ENCODE measurements around the gene RPUSD1. TPM values are rescaled to one million over a fixed set of nuclear protein-coding genes. Genes with fewer than 3 reads are reported as not detected.

Gene RPUSD1
- total RNA-seq, 1 experiment from 2014 or later = 48.6 TPM

DNA sequence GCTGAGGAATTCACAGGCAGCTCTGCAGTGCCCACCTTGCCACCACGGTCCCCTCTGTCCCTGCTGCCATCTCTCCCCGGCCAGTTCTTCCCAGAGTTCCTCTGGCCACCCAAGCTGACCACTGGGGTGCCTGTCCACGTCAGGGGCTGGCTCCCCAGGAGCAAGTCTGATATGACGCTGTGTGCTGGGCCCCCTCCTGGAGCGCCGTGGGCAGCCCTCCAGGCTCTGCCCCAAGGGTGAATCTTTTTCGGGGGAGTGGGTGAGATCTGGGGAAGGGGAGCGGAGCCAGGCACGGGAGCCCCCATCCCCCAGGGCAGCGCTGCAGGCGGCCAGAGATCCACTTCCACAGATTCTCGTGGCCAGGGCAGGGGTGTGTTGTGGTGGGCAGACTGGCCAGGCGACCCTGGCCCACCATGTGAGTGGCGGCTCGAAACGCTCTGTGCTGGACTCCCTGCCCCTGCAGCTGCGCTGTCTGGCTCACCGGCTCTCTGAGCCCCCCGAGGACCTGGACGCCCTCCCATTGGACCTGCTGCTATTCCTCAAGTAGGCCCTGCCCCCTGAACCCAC, 23.9 kb downstream of the RPUSD1 start:
- Histone ChIP-seq H2BK120ac (ENCODE audit: low read depth, low read length, poor library complexity, severe bottlenecking) (no peak overlapping the region), H2BK15ac (ENCODE audit: low read depth, low read length) (no peak overlapping the region), H3K56ac (ENCODE audit: insufficient read length, low read depth, low read length) (no peak overlapping the region), H3K4me1 (ENCODE audit: insufficient read depth, low read length) (no peaks in the 10 kb centered on the region), H3K18ac (ENCODE audit: insufficient read length, low read depth, low read length) (no peak overlapping the region), H4K91ac (ENCODE audit: insufficient read length, low read depth, low read length) (no peak overlapping the region), H2BK12ac (ENCODE audit: insufficient read length, low read depth, low read length) (no peak overlapping the region), H3K23ac (ENCODE audit: insufficient read length, low read depth, low read length) (no peak overlapping the region), H4K20me1 (ENCODE audit: control insufficient read depth, insufficient read depth, insufficient read length) (no peaks in the 10 kb centered on the region), H4K8ac (replicated peaks; ENCODE audit: insufficient read length, low read depth, low read length) (no peak overlapping the region), H3K4ac (ENCODE audit: low read depth, low read length) (no peak overlapping the region), H3K14ac (ENCODE audit: insufficient read depth, low read length) (no peak overlapping the region), H3K9me3 (ENCODE audit: control insufficient read depth, low read depth, low read length) (no peaks in the 10 kb centered on the region), H3T11ph (ENCODE audit: low read length) (no peak overlapping the region), H3K4me2 (ENCODE audit: insufficient read depth, insufficient read length, low read length) (no peak overlapping the region), H3K23me2 (ENCODE audit: insufficient read length, low read depth, low read length, poor library complexity, severe bottlenecking) (no peaks in the 10 kb centered on the region), H3K79me1 (ENCODE audit: insufficient read depth, low read depth, low read length, poor library complexity, severe bottlenecking) (no peaks in the 10 kb centered on the region), H2AFZ (ENCODE audit: low read length) (no peak overlapping the region), H3K27ac (ENCODE audit: insufficient read length, low read depth, low read length) (no peak overlapping the region), H3K27me3 (ENCODE audit: insufficient read depth, low read length) (no peaks in the 10 kb centered on the region), H3K79me2 (ENCODE audit: insufficient read depth, low read length) (no peaks in the 10 kb centered on the region), H3K9ac (ENCODE audit: extremely low read depth, insufficient read length, low read length) (no peak overlapping the region), H2BK5ac (ENCODE audit: insufficient read length, low read length) (no peak overlapping the region), H4K5ac (ENCODE audit: insufficient read length, low read depth, low read length) (no peak overlapping the region), H2AK5ac (ENCODE audit: insufficient read length, low read length) (no peak overlapping the region), H2BK20ac (ENCODE audit: low read depth, low read length, poor library complexity, severe bottlenecking) (no peak overlapping the region)
- no peaks in the 10 kb centered on the region for H3K36me3 Mint-ChIP-seq (ENCODE audit: insufficient read depth in 1 of 3, low read depth in 3 of 3)
- TF ChIP-seq, protein P1, sequence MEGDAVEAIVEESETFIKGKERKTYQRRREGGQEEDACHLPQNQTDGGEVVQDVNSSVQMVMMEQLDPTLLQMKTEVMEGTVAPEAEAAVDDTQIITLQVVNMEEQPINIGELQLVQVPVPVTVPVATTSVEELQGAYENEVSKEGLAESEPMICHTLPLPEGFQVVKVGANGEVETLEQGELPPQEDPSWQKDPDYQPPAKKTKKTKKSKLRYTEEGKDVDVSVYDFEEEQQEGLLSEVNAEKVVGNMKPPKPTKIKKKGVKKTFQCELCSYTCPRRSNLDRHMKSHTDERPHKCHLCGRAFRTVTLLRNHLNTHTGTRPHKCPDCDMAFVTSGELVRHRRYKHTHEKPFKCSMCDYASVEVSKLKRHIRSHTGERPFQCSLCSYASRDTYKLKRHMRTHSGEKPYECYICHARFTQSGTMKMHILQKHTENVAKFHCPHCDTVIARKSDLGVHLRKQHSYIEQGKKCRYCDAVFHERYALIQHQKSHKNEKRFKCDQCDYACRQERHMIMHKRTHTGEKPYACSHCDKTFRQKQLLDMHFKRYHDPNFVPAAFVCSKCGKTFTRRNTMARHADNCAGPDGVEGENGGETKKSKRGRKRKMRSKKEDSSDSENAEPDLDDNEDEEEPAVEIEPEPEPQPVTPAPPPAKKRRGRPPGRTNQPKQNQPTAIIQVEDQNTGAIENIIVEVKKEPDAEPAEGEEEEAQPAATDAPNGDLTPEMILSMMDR (conservative IDR thresholded peaks at IDR 0.05) = no peak
- no peaks in the 10 kb centered on the region for H3K9me3 Mint-ChIP-seq
- H3K27ac Mint-ChIP-seq = peak overlapping the region in 1 of 3 experiments; percentile 65; a peak in 2 of 7 replicates
- no peak overlapping the region for H3K4me3 Mint-ChIP-seq
- WGBS (ENCODE audit: extremely low coverage, insufficient read length, low lambda C conversion rate) = no CpG with 5 or more reads among the region's 20 CpGs
- no peak for DNase-seq
- peaks cover 0 to 9% of the 10 kb centered on the region in 2 experiments; a peak in 2 of 4 replicates for H3K4me1 Mint-ChIP-seq
- H3K27me3 Mint-ChIP-seq (ENCODE audit: low read depth) = peaks cover 8% of the 10 kb centered on the region

All from H9 (cell line).